Smooth muscle cell of the umbilical artery (primary cell): ENCODE measurements around the gene CHST12. TPM values are rescaled to one million over a fixed set of nuclear protein-coding genes. Genes with fewer than 3 reads are reported as not detected.

Experiments
- total RNA-seq: library from RNA; depleted of rRNA; stranded (reverse); fragments of >200 nt; gene quantifications from 2 replicates; pipeline ENCODE4 v1.2.3, GENCODE V29; 2014

CHST12 gene
- total RNA-seq, result 4.5 and 10.8 TPM in 2 replicates

GRCh38 chr7:2403014-2403717 lies at the start of gene CHST12:
TSS of gene CHST12 (plus strand) at chr7:2403611. CDS start at chr7:2432640, 29,029 bp downstream.

GRCh38 chr7:2354186-2354938 lies 49.0 kb upstream of the CHST12 start, which contains the start of gene EIF3B:
TSS of gene EIF3B (plus strand) at chr7:2354827. CDS start at chr7:2354922, 95 bp downstream.

DNA sequence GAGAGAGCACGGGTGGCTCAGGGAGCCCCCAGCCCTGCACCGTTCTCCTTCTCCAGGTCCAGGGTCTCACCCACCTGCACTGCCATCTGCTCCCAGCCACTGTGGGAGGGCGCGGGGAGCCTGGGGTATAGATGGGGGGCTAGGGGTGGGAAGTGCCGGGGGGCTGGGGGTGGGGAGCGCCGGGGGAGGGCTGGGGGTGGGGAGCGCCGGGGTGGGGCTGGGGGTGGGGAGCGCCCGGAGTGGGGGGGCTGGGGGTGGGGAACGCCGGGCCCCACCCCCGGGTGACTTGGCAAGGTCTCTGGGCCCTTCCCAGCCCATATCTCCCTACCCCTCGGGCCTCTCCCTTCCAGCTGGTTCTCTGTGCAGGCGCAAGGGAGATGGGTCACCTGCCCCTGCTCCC lies 72.9 kb downstream of the CHST12 start, which contains the start of gene GRIFIN:
Gene GRIFIN (minus strand): TSS at position 101 of the 400 bp plus-strand sequence. CDS start 15 bp downstream, at position 86.

Other genes with a start within 250 kb of the CHST12 start
- 34.4 and 44.9 TPM in 2 replicates for gene MAD1L1, start 170.7 kb upstream of the CHST12 start, total RNA-seq
- 11.6 and 13.4 TPM in 2 replicates for gene MRM2, start 161.4 kb upstream of the CHST12 start, total RNA-seq
- gene NUDT1, start 161.4 kb upstream of the CHST12 start, total RNA-seq, result 11.2 and 12.2 TPM in 2 replicates
- gene SNX8, start 89.2 kb upstream of the CHST12 start, total RNA-seq, result 17.2 and 41.7 TPM in 2 replicates
- gene EIF3B, start 48.8 kb upstream of the CHST12 start, total RNA-seq, result 205 and 273 TPM in 2 replicates
- not detected in 2 replicates for gene GRIFIN, start 72.8 kb downstream of the CHST12 start, total RNA-seq
- gene LFNG, start 116.2 kb downstream of the CHST12 start, total RNA-seq, result 12.2 and 16.6 TPM in 2 replicates
- gene BRAT1, start 151.9 kb downstream of the CHST12 start, total RNA-seq, result 24.1 and 31.8 TPM in 2 replicates
- 6.8 and 11.7 TPM in 2 replicates for gene IQCE, start 155.4 kb downstream of the CHST12 start, total RNA-seq
- gene TTYH3, start 228.4 kb downstream of the CHST12 start, total RNA-seq, result 67.7 and 114 TPM in 2 replicates